GM12872 (cell line): ENCODE results near the gene CSNK1G2.

ENCODE experiments used
- TF ChIP-seq, protein P1 (sequence below): IDR thresholded peaks from 3 replicates; pipeline ENCODE4 v1.5.1; 2011; ENCODE audit warnings: low read depth, mild to moderate bottlenecking, low read length, moderate library complexity; ENCODE audit not compliant: insufficient read depth

The CSNK1G2 gene

DNA sequence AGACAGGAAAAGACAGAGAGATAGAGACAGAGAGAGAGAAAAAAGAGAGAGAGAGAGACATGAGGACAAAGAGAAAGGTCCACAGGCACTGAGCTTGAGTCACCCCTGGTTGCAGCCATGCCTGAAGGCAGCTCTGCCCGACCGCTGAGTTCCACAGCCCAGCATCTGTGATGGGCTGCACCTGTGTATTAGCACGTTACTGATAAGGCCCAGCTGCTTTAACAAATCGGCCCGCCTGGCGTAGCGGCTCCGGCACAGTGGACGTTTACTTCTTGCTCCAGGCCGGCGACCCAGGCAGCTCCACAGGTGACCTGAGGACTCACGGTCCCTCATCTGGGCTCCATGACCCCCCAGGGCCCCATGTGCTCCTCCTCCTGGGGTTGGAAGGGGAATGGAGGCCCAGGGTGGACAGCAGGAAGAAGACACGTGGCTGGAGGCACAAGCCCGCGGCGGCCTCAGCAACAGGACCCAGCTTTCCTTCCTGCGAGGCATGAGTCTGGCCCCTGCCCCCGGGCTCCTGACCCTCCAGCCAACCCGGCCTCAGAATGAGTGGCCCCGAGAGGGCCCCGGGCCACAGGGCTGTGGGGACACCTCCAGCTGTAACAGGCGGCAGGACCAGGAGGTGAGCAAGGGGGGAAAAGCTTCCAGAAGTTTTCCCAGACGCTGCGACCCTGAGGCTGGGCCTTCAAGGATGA, 3.9 kb upstream of the CSNK1G2 start:
- TF ChIP-seq, protein P1, sequence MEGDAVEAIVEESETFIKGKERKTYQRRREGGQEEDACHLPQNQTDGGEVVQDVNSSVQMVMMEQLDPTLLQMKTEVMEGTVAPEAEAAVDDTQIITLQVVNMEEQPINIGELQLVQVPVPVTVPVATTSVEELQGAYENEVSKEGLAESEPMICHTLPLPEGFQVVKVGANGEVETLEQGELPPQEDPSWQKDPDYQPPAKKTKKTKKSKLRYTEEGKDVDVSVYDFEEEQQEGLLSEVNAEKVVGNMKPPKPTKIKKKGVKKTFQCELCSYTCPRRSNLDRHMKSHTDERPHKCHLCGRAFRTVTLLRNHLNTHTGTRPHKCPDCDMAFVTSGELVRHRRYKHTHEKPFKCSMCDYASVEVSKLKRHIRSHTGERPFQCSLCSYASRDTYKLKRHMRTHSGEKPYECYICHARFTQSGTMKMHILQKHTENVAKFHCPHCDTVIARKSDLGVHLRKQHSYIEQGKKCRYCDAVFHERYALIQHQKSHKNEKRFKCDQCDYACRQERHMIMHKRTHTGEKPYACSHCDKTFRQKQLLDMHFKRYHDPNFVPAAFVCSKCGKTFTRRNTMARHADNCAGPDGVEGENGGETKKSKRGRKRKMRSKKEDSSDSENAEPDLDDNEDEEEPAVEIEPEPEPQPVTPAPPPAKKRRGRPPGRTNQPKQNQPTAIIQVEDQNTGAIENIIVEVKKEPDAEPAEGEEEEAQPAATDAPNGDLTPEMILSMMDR: no peak

DNA sequence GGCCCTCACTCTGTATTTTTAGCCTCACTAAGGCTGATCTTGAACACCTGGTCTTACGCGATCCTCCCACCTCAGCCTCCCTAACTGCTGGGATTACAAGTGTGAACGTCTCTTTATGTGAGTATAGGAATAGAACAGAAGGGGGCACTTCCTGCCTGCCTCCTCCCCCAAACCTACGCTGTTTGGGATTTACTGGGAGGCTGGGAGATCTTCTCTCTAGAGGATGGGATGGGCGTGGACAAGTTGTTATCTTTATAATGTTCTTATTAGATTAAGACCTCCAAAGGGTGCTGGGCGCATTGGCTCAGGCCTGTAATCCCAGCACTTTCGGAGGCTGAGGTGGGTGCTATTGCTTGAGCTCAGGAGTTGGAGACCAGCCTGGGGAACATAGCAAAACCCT, 2.9 kb upstream of the CSNK1G2 start:
- TF ChIP-seq, protein P1: no peak

DNA sequence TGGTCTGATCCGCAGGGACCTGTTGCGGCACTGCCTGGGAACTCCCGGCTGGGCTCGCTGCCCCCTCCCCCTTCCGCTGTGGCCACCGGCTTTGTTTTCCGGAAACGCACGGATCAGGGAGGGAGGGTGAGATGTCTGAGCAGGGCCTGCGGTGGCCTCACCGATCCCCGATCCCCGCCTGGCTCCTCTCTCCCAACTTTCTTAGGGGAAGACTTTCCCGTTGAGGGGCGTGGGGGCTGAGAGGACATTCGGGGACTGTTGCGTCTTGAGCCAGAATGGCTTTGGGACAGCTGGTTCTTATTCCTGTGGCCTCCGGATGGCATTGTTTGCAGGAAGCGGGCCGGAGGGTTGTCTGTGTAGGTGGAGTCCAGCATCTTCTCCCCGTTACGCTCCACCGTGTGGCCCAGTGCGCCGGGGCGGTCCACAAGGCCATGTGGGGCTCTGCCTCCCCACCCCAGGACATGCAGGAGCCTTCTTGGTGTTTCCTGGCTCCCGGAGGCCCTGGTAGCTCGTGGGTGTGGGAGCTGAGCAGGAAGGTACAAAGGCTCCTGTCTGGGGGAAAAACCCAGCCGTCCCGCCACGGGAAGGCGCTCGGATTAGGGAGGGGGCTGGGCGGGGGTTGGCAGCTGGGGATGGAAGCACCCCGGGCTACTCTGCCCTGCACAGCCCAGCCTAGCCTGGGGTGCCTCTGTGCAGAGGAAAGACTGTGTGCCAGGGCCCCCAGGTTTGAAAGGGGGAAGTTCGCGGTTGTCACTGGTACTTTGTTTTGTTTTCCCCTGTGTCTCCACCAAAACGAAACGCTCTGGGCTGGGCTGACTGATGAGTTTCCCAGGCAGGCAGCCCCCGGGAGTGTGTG, 1.3 kb downstream of the CSNK1G2 start:
- TF ChIP-seq, protein P1: no peak

DNA sequence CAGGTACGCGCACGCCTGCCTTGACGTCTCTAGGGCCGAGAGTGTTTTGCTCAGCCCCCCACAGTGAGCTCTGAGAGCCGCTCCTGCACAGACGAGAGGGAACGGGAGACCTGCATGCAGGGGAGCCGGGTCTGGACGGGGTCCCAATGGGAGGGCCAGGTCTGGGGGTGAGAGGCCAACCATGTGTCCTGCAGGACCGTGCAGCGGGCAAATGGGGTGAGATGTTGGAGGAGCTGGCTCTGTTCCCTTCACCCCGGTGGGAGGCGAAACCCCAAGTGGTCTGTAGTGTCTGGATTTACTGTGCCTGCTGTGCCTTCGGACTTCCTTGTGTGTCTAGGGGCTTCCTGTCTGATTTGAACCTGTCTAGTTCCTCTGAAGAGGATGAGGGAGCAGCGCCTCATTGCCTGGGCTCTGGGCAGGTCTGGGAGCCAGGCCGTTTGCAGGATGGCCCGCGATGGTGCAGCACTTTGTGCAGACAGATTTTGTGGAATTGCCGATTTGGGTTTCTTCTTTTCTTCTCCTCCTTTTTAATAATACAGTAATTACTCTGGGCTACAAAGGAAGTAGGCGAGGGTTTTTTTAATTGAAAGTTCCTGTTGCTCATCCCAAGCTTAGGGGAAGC, 2.1 kb downstream of the CSNK1G2 start:
- TF ChIP-seq, protein P1: no peak

DNA sequence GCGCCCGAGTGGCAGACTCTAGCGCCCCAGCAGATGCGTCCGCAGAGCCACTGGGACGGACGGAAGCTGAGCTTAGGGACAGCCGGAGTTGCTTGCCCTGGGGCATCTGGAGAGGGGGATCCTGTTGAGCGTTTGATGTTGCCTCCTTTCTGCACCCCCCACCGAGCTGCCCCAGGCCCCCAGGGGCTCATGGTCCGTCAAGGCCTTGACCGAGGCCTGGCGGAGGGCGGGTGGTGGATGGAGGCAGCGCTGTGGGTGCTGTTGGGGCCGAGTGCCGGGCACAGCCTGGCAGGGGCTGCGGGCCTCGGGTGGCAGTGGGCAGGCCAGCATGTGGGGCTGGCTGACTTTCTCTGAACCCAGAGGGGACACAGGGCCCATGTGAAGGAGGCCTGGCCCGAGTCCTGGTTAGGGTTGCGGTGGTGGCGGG, 2.7 kb downstream of the CSNK1G2 start:
- TF ChIP-seq, protein P1: no peak

DNA sequence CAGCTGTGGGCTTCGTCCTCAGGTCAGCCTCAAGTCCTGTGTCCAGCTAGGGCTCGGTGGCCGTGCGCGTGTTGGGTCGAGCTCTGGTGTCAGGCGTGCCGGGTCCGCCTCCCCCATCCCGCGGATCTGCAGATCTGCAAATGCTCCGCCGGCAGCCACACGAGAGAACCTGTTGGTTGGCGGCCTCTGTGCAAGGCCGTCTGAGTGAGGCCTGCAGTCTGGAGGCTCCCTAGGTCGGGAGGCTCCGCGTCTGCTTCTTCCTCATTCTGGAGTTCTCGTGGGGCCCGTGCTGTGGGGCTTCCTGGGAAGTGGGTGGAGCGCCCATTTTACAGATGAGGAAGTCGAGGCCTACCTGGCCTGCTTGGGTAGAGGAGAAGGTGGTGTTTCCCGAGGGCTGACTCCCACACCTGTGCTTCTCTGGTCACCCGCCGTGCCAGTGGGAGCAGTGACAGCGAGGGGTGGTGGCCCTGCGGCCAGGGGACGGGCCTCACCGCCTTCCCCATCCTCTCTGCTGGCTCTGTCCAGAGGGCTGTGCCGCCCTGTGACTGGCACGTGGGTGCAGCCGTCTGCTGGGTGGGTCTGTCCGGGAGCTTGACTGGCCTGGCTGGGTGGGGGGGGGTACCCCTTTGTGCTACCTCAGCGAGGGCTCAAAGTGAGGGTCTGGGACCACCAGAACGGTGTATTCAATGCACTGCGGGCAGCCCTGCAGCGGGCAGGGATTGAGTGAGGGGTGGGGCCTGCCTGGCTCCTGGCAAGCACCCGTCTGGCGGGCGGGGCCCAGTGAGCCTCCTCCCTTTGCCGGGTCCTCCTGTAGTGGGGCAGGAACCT, 3.3 kb downstream of the CSNK1G2 start:
- TF ChIP-seq, protein P1: no peak
